Hippocampal formation (tissue), 2 donors: ENCODE measurements around the gene LRRC2.
"Not testable (repeated sequence)": the region's sequence is repeated elsewhere in the genome, so short reads cannot be mapped to it uniquely, and the experiment has no call there.

ENCODE experiments used
- DNase-seq, 2 donors: peaks; one replicate each; lab custom pipeline; 2025; lab: John Stamatoyannopoulos, UW

Gene LRRC2

GRCh38 chr3:46557814-46558183, 8.3 kb downstream of the LRRC2 start:
- DNase-seq = no peak

- no peak for DNase-seq
Observed at GRCh38 chr3:46553154-46553553, 12.9 kb downstream of the LRRC2 start.

GRCh38 chr3:46552538-46552937, 13.6 kb downstream of the LRRC2 start:
- DNase-seq = no peak

GRCh38 chr3:46551615-46552014, 14.5 kb downstream of the LRRC2 start:
- DNase-seq = no peak

GRCh38 chr3:46549989-46550388, 16.1 kb downstream of the LRRC2 start:
- DNase-seq = no peak

- DNase-seq = no peak
Observed at GRCh38 chr3:46549408-46549904, 16.6 kb downstream of the LRRC2 start.

- not testable (repeated sequence) for DNase-seq
Observed at GRCh38 chr3:46548611-46549010, 17.5 kb downstream of the LRRC2 start.

- DNase-seq = no peak
Observed at GRCh38 chr3:46546896-46547440, 19.1 kb downstream of the LRRC2 start.

- DNase-seq = no peak
Observed at GRCh38 chr3:46545818-46546630, 20.1 kb downstream of the LRRC2 start.

- no peak for DNase-seq
Observed at GRCh38 chr3:46544771-46545503, 21.2 kb downstream of the LRRC2 start.

- DNase-seq = no peak
Observed at GRCh38 chr3:46542801-46543201, 23.3 kb downstream of the LRRC2 start.

GRCh38 chr3:46542344-46542743, 23.8 kb downstream of the LRRC2 start:
- DNase-seq = no peak

GRCh38 chr3:46541835-46542234, 24.3 kb downstream of the LRRC2 start:
- DNase-seq = no peak

- DNase-seq = no peak
Observed at GRCh38 chr3:46540550-46540949, 25.6 kb downstream of the LRRC2 start.

GRCh38 chr3:46539443-46540005, 26.6 kb downstream of the LRRC2 start:
- DNase-seq = no peak

GRCh38 chr3:46538803-46539442, 27.2 kb downstream of the LRRC2 start:
- peak; percentile 5 to 7 for DNase-seq

- not testable (repeated sequence) for DNase-seq
Observed at GRCh38 chr3:46538425-46538802, 27.7 kb downstream of the LRRC2 start.

- DNase-seq = no peak
Observed at GRCh38 chr3:46537779-46538178, 28.3 kb downstream of the LRRC2 start.

- no peak for DNase-seq
Observed at GRCh38 chr3:46537316-46537715, 28.8 kb downstream of the LRRC2 start.

- DNase-seq = no peak
Observed at GRCh38 chr3:46536758-46537157, 29.3 kb downstream of the LRRC2 start.

GRCh38 chr3:46535746-46536145, 30.4 kb downstream of the LRRC2 start:
- DNase-seq = no peak

- no peak for DNase-seq
Observed at GRCh38 chr3:46533091-46533490, 33.0 kb downstream of the LRRC2 start.
